A549 (cell line): Measurements from ENCODE around the gene NLRP4. TPM values are rescaled to one million over a fixed set of nuclear protein-coding genes. Genes with fewer than 3 reads are reported as not detected.
A peak's percentile ranks its signal among the peaks of the same experiment; 100 is the strongest.

Source experiments
- ATAC-seq, 2 experiments: fragments of 200-7000 bp in 1 of 2; fragments of >200 bp in 1 of 2; cut with Nextera tagmentation in 1 of 2; cut with Tn5 transposase in 1 of 2; 3 replicates each; pipeline versions ENCODE4 v1.8.0 to v1.9.1; 2018 to 2020; ENCODE audit warnings: mild to moderate bottlenecking in 1 of 2, moderate library complexity in 1 of 2
- CTCF ChIA-PET: fragments of 300-600 bp; sonication (Branson Sonifier 250); formaldehyde crosslinking; extraction: SDS; loops from one replicate; lab custom pipeline; 2021; ENCODE audit warnings: antibody characterized with exemption, inconsistent platforms; lab: Yijun Ruan, JAX
- POLR2A ChIA-PET: fragments of 350-600 bp; formaldehyde crosslinking; extraction: SDS; loops from one replicate; lab custom pipeline; 2021; ENCODE audit warnings: antibody characterized with exemption, inconsistent platforms; lab: Yijun Ruan, JAX
- DNase-seq, 2 experiments: peaks; one replicate each; pipeline versions ENCODE4 v3.0.0 to v3.0.0-alpha.2; 2011 to 2016; ENCODE audit warnings: low read depth in 1 of 2, low spot score in 1 of 2
- FAIRE-seq: peaks from 2 replicates; lab custom pipeline; 2011; peaks lifted over from hg19 to GRCh38; lab: Jason Lieb, UNC
- H3K27ac ChIP-seq, 2 experiments: fragments of >200 bp; sonication (Bioruptor Twin); formaldehyde crosslinking; 3 replicates each; pipeline ENCODE4 v1.5.1; 2016 to 2017
- H3K4me1 ChIP-seq: fragments of >200 bp; sonication (Bioruptor Twin); formaldehyde crosslinking; 3 replicates; pipeline ENCODE4 v1.6.1; 2016
- H3K4me2 ChIP-seq: fragments of >200 bp; sonication (Bioruptor Twin); formaldehyde crosslinking; 3 replicates; pipeline ENCODE4 v1.6.1; 2016
- H3K4me3 ChIP-seq: fragments of >200 bp; sonication (Bioruptor Twin); formaldehyde crosslinking; 3 replicates; pipeline ENCODE4 v1.5.1; 2016
- H3K9me3 ChIP-seq: fragments of >200 bp; sonication (Bioruptor Twin); formaldehyde crosslinking; 3 replicates; pipeline ENCODE4 v1.6.1; 2016
- CBX2 ChIP-seq: fragments of 200-600 bp; sonication (generic); IDR thresholded peaks from 2 replicates; pipeline ENCODE4 v1.6.1; 2016; ENCODE audit warnings: low read depth, mild to moderate bottlenecking, borderline replicate concordance
- CHD4 ChIP-seq: fragments of 200-600 bp; sonication (generic); IDR thresholded peaks from 2 replicates; pipeline ENCODE4 v1.6.1; 2016; ENCODE audit warnings: antibody characterized with exemption, mild to moderate bottlenecking, borderline replicate concordance
- EHMT2 ChIP-seq: fragments of 200-600 bp; sonication (generic); IDR thresholded peaks from 2 replicates; pipeline ENCODE4 v1.6.1; 2016; ENCODE audit warnings: antibody characterized with exemption, low read depth, mild to moderate bottlenecking, moderate library complexity
- KDM1A ChIP-seq: fragments of 200-600 bp; sonication (generic); IDR thresholded peaks from 2 replicates; pipeline ENCODE4 v1.6.1; 2016; ENCODE audit warnings: low read depth, mild to moderate bottlenecking
- MYC ChIP-seq: IDR thresholded peaks from 2 replicates; pipeline ENCODE4 v1.6.1; 2012; ENCODE audit warnings: mild to moderate bottlenecking, inconsistent platforms, low read length, improper control_type of control experiment, borderline replicate concordance
- NFE2L2 ChIP-seq: fragments of 150-350 bp; conservative IDR thresholded peaks from 2 replicates; pipeline ENCODE4 v1.6.1; 2014; ENCODE audit warnings: low read length
- NPAS2 ChIP-seq: fragments of 250-450 bp; sonication (Bioruptor Pico); IDR thresholded peaks from 2 replicates; pipeline ENCODE4 v1.8.0; 2022; ENCODE audit warnings: mild to moderate bottlenecking, moderate library complexity, borderline replicate concordance
- PHF8 ChIP-seq: fragments of 200-600 bp; sonication (generic); IDR thresholded peaks from 2 replicates; pipeline ENCODE4 v1.6.1; 2016; ENCODE audit warnings: low read depth, mild to moderate bottlenecking, antibody characterized with exemption, moderate library complexity, borderline replicate concordance
- POLR2A ChIP-seq: IDR thresholded peaks from 2 replicates; pipeline ENCODE4 v1.6.1; 2012; ENCODE audit warnings: mild to moderate bottlenecking, low read length
- RAD21 ChIP-seq, 2 experiments: fragments of >200 bp in 1 of 2; sonication (Bioruptor Twin) in 1 of 2; formaldehyde crosslinking in 1 of 2; IDR thresholded peaks in 1 of 2; conservative IDR thresholded peaks in 1 of 2; 2 replicates in 1 of 2; 3 replicates in 1 of 2; pipeline ENCODE4 v1.6.1; 2012 to 2018; ENCODE audit warnings: inconsistent platforms in 1 of 2
- SMC3 ChIP-seq: fragments of >200 bp; sonication (Bioruptor Twin); formaldehyde crosslinking; IDR thresholded peaks from 3 replicates; pipeline ENCODE4 v1.6.1; 2018; ENCODE audit warnings: inconsistent platforms
- TFCP2L1 ChIP-seq: fragments of 250-450 bp; sonication (Bioruptor Pico); IDR thresholded peaks from 2 replicates; pipeline ENCODE4 v1.5.0; 2021; ENCODE audit warnings: mild to moderate bottlenecking
- ZC3H11A ChIP-seq: fragments of 450-650 bp; IDR thresholded peaks from 2 replicates; pipeline ENCODE4 v1.6.1; 2014; ENCODE audit warnings: antibody characterized with exemption, mild to moderate bottlenecking
- WGBS: methylation state at CpG from one replicate; pipeline ENCODE4 v1.1.6; 2017; ENCODE audit errors: missing lambda C conversion rate; 5-methylcytosine and 5-hydroxymethylcytosine counted together
- polyA plus RNA-seq, 4 experiments: library from polyadenylated mRNA; depleted of rRNA in 3 of 4; stranded (reverse); fragments of >200 nt; fragmentation: RNase III in 1 of 4; extraction: RNeasy Plus Mini Kit Qiagen cat#74134 plus additional on column Dnase treatment in 1 of 4; gene quantifications; 2 replicates in 3 of 4; 3 replicates in 1 of 4; pipeline ENCODE4 v1.2.3, GENCODE V29; 2011 to 2017
- TF ChIP-seq, protein P1 (sequence below): fragments of 450-650 bp; IDR thresholded peaks from 2 replicates; pipeline ENCODE4 v1.6.1; 2014; ENCODE audit warnings: antibody characterized with exemption
- TF ChIP-seq, protein P2 (sequence below): IDR thresholded peaks from 2 replicates; pipeline ENCODE4 v1.6.1; 2012; ENCODE audit warnings: low read depth, borderline replicate concordance
- TF ChIP-seq, protein P3 (sequence below): fragments of >200 bp; sonication (Bioruptor Twin); formaldehyde crosslinking; IDR thresholded peaks from 3 replicates; pipeline ENCODE4 v1.5.1; 2016
- TF ChIP-seq, protein P4 (sequence below): IDR thresholded peaks from 2 replicates; pipeline ENCODE4 v1.6.1; 2012

Gene NLRP4
- polyA plus RNA-seq, 2 of the 4 experiments (the other 2 are of a cell fraction), result 0.10 TPM; not detected in 1

DNA sequence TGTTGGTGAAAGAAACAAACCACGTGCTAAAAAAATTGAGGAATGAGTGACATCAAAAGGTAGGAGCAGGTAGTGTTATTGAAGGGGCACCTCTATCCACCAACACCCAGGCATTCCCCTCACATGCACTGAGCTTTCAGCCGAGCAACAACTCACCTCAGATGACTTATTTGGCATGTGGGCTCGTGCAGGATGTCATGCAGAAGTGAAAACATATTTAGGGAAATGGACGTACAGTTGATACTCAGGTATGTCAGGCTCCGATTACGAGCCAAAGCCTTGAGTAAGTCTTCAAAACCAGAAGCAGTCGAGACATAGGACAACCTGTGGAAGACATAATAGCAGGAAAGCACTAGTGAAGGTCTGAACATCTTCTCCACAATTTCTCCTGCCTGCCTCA lies 34.9 kb upstream of the NLRP4 start:
- FAIRE-seq, result no peak
- POLR2A ChIA-PET, result no interaction called here
- Histone ChIP-seq H3K9me3 (peaks cover 14% of the 10 kb centered on the region; the same call in 2 of the 3 replicates), H3K4me1 (no peaks in the 10 kb centered on the region), H3K27ac (no peak overlapping the region), H3K4me3 (no peak overlapping the region), H3K4me2 (no peak overlapping the region)
- WGBS, result 5% methylated on average over 7 of the region's 7 CpGs
- no peak for ATAC-seq
- no peak for DNase-seq
- CTCF ChIA-PET, result no interaction called here
- TF ChIP-seq, protein P1, sequence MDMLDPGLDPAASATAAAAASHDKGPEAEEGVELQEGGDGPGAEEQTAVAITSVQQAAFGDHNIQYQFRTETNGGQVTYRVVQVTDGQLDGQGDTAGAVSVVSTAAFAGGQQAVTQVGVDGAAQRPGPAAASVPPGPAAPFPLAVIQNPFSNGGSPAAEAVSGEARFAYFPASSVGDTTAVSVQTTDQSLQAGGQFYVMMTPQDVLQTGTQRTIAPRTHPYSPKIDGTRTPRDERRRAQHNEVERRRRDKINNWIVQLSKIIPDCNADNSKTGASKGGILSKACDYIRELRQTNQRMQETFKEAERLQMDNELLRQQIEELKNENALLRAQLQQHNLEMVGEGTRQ, result no peak
- TF ChIP-seq CHD4 (no peak), PHF8 (no peak), ZC3H11A (no peak), EHMT2 (no peak), POLR2A (no peak)
- TF ChIP-seq, protein P2, sequence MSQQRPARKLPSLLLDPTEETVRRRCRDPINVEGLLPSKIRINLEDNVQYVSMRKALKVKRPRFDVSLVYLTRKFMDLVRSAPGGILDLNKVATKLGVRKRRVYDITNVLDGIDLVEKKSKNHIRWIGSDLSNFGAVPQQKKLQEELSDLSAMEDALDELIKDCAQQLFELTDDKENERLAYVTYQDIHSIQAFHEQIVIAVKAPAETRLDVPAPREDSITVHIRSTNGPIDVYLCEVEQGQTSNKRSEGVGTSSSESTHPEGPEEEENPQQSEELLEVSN, result no peak
- TF ChIP-seq, protein P3, sequence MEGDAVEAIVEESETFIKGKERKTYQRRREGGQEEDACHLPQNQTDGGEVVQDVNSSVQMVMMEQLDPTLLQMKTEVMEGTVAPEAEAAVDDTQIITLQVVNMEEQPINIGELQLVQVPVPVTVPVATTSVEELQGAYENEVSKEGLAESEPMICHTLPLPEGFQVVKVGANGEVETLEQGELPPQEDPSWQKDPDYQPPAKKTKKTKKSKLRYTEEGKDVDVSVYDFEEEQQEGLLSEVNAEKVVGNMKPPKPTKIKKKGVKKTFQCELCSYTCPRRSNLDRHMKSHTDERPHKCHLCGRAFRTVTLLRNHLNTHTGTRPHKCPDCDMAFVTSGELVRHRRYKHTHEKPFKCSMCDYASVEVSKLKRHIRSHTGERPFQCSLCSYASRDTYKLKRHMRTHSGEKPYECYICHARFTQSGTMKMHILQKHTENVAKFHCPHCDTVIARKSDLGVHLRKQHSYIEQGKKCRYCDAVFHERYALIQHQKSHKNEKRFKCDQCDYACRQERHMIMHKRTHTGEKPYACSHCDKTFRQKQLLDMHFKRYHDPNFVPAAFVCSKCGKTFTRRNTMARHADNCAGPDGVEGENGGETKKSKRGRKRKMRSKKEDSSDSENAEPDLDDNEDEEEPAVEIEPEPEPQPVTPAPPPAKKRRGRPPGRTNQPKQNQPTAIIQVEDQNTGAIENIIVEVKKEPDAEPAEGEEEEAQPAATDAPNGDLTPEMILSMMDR, result no peak

DNA sequence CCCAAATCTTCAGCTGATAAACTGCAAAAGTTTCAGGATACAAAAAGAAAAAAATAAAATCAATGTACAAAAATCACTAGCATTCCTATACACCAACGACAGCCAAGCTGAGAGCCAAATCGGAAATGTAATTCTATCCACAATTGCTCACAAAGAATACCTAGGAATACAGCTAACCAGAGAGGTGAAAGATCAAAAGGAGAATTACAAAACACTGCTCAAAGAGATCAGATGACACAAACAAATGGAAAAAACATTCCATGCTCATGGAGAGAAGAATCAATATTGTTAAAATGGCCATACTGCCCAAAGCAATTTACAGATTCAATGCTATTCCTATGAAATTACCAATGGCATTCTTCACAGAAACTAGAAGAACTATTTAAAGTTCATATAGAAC lies 34.1 kb upstream of the NLRP4 start:
- H3K4me3 ChIP-seq, result no peak overlapping the region
- POLR2A ChIA-PET, result no interaction called here
- ATAC-seq, result no peak
- peaks cover 12% of the 10 kb centered on the region; the same call in 2 of the 3 replicates for H3K9me3 ChIP-seq
- no peak for FAIRE-seq
- no peak for DNase-seq
- WGBS, result 3% methylated on average over 2 of the region's 2 CpGs
- no peak for TF ChIP-seq ZC3H11A
- TF ChIP-seq, all 56 proteins: peak for 0
- Histone ChIP-seq H3K27ac (no peak overlapping the region), H3K4me1 (no peaks in the 10 kb centered on the region), H3K4me2 (no peak overlapping the region)
- CTCF ChIA-PET, result no interaction called here

DNA sequence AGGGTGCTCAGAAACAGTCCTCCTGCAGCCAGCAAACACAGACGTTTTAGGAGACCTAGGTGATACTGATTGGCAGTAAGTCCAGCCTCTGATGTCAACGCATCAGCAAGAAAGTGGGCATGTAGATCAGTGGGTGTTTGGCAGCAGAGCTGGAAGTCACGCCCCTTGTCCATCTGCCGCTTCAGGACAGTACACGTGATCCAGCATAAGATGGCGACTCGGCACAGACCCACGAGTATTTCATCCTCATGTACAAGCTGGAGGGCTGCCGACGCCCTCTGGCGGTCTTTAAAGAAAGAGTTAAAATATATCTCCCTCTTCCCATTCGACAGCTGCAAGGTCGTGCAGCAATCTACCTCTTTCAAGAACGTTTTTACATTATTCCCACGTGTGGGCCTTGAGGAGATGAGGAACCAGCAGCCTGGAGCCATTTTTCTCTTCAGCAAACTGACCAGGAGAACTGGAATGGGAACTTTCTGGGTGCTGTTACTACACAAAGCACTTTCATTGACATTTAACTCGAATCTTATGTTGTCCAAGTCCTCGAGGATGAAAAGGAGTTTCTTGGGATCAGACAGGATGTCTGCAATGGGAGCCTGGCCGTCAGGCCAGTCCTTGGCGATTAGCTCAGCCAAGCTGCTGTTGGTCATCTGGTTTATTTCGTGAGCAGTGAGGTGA lies 26.8 kb upstream of the NLRP4 start:
- H3K4me3 ChIP-seq, result no peak overlapping the region
- no peak for FAIRE-seq
- peak overlapping the region; percentile 27; the same call in 2 of the 3 replicates for H3K4me2 ChIP-seq

More for the DNA sequence above, 26.8 kb upstream of the NLRP4 start:
- POLR2A ChIA-PET, result no interaction called here
- ATAC-seq (peak; percentile 84 to 99), DNase-seq (peak; percentile 48 to 94)
- H3K4me1 ChIP-seq, result no peaks in the 10 kb centered on the region
- peaks cover 21% of the 10 kb centered on the region for H3K9me3 ChIP-seq
- no peak overlapping the region for H3K27ac ChIP-seq
- TF ChIP-seq KDM1A (no peak), TFCP2L1 (CRISPR knock-in tag) (no peak), CBX2 (no peak), NFE2L2 (no peak), MYC (no peak), RAD21 (conservative IDR thresholded peaks at IDR 0.05 in 1 of 2, IDR thresholded peaks at IDR 0.05 in 1 of 2) (peak; percentile 35 to 70; a peak in 4 of 5 replicates), NPAS2 (CRISPR knock-in tag) (peak; percentile 70; the same call in 1 of the 2 replicates), SMC3 (peak; percentile 27; the same call in 1 of the 3 replicates), ZC3H11A (no peak), PHF8 (no peak)
- TF ChIP-seq, protein P3, result peak; percentile 40
- TF ChIP-seq, protein P4, sequence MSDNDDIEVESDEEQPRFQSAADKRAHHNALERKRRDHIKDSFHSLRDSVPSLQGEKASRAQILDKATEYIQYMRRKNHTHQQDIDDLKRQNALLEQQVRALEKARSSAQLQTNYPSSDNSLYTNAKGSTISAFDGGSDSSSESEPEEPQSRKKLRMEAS, result peak; percentile 95
- TF ChIP-seq, protein P2, result peak; percentile 78
- TF ChIP-seq, protein P1, result peak; percentile 83
- 9% methylated on average over 20 of the region's 20 CpGs for WGBS
- CTCF ChIA-PET, result interaction anchor here (1.1 to 2.2 kb wide), 5 partner anchors 9 to 523 kb away, joined by 3 to 8 read pairs (median 5); no protein-coding TSS in a partner anchor
